ENCODE results near the gene DNAH2.

GRCh38 chr17:7862692-7863437 lies 145.3 kb downstream of the DNAH2 start:
- peak; percentile 85 for TF ChIP-seq CTCF (IDR thresholded peaks at IDR 0.05; ENCODE audit: poor library complexity, severe bottlenecking)
- peak; percentile 88 for TF ChIP-seq RAD21 (conservative IDR thresholded peaks at IDR 0.05)
- TF ChIP-seq POLR2AphosphoS5 (IDR thresholded peaks at IDR 0.05), result no peak
- TF ChIP-seq TAF1 (IDR thresholded peaks at IDR 0.05; ENCODE audit: low read depth), result no peak
- no peak for TF ChIP-seq EZH2 (IDR thresholded peaks at IDR 0.05; ENCODE audit: borderline replicate concordance, insufficient read depth, low read length, poor library complexity, severe bottlenecking)
- peak; percentile 22 for TF ChIP-seq REST (IDR thresholded peaks at IDR 0.05; ENCODE audit: borderline replicate concordance)
- TF ChIP-seq EP300 (conservative IDR thresholded peaks at IDR 0.05; ENCODE audit: poor library complexity, severe bottlenecking), result no peak
- no peak for TF ChIP-seq MXI1 (conservative IDR thresholded peaks at IDR 0.05; ENCODE audit: poor library complexity, severe bottlenecking)
- TF ChIP-seq SMC3 (conservative IDR thresholded peaks at IDR 0.05; ENCODE audit: poor library complexity), result peak; percentile 96
